HG03045 (cell line): ENCODE measurements around the gene CACNB2.

Source experiments
- ATAC-seq: cut with Tn5 transposase; IDR thresholded peaks from one replicate; pipeline ENCODE4 v1.9.1; 2021; ENCODE audit warnings: mild to moderate bottlenecking, moderate library complexity; ENCODE audit not compliant: unreplicated experiment

Gene CACNB2

DNA sequence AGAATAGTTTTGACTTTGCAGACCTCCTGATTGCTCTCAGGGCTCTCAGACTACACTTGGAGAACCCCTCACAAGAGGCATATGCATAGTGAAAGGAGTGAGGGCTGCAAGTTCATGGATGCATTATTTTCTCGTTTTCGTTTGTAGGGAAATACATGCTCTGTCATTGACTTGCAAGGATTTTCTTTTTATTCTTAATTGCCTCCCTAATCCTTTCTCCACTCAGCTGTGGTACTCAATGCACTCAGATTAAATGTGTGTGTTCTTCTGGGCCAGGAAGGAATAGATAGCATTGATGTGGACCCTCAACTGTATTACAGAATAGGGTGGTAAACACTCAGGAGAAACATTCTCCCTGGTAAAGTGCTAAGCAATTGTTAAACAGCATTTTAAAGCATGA, 188.7 kb downstream of the CACNB2 start:
- ATAC-seq, result no peak

DNA sequence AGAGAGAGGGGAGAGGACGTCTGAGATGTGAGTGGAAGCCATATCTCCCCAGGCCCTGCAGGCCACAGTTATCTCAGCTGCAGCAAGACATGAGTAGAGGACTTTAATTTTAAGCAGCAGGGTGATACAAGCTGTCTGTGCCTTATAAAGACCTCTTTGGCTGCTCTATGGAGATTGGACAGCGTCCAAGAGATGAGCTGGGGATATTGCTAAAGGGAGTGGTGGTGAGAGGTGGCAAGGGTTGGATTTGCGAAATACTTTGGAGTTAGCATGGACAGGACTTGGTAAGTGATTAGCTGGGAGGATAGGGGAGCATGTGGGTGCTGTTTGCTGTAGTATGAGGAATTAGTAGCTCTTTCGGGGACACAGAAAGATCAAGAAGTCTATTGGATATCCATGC, 191.8 kb downstream of the CACNB2 start:
- no peak for ATAC-seq

DNA sequence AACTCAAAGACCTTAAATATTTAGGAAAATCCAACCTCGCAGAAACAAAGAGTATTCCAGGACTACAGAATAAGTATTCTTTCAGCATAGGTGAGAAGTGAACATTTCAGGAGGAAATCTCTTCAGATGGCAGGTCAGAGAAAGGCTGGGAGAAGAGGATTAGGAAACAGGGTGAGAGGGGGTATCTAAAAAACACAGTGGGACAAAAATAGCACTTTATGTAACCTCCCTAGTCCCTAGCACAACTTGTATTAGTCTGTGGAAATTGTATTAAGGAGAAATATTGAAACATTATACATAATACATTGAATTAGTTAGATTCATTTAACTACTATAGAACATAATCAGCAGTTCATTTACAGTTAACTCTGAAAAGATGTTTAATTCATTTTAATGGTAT, 192.3 kb downstream of the CACNB2 start:
- ATAC-seq, result no peak

DNA sequence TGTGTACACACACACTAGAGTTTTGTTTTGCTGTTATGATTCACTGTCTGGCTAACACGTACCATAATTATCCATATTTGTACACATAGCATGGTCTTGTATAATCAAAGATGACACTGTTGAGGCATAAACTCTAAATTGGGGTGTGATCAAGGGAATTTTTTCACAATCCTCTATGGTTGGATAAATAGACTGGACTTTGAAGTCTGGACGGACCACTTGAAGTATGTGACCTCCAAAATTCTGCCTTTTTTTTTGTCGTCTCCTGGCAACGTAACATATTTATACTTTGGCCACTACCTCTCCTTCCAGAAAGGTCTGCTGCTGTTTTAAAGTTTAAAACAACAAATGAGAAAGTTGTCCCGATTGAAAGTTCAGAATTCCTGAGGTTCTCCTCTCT, 193.4 kb downstream of the CACNB2 start:
- ATAC-seq, result no peak

DNA sequence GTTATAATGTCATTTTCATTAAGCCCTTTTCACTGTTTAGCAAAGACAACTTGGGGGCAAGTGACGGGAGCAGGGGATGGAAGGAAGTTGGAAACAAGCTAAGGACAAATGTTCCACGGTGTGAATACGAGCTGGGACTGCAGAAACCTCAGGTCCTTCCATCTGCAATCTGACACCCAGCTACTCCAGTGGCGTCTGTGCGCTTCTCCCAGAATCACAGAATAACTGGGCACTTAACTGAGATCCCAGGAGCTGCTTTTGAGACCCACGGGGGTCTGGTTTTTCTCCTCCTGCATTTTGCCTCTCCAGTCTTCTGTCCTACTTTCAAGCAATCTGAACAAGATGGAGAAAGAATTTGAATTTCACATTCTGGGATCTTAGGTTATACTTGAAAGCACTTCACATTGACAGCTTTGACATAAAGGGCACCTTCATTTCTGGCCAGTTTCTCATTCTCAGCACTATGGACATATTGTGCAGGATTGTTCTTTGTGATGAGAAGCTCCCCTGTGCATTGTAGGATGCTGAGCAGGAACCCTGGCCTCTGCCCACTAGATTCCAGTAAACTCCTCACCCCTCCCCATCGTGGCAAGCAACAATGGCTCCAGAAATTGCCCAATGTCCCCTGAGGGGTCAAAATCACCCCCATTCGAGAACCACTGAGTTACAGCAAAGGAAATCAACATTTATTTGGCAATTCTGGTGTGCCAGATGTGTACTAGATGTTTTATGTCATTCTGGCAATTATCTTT, 194.1 kb downstream of the CACNB2 start:
- ATAC-seq, result no peak

DNA sequence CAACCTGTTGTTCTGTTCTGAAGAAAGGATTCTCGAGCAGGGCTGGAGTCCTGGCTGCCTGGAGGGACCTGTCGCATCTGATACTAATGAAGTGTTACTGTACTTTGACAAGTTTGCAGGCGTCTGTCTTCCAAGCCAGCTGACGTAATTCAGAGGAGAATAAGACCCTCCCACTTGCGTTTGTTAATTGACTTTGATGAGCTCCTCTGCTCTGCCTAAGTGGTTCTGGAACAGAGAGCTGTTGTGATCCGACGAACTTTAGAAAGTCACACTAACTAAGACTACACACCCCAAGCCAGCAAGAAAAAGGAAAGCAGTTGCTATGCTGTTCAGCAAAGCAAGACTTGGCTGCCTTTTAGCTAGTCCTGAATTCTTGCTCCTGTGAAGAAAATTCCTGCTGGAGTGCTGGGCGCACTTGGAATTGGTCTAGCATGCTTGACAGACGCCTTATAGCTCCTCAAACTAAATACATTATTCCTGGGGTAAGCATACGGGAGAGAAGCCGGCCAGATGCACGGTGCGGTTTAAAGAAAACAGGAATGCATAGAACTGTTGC, 200.3 kb downstream of the CACNB2 start:
- ATAC-seq, result no peak

DNA sequence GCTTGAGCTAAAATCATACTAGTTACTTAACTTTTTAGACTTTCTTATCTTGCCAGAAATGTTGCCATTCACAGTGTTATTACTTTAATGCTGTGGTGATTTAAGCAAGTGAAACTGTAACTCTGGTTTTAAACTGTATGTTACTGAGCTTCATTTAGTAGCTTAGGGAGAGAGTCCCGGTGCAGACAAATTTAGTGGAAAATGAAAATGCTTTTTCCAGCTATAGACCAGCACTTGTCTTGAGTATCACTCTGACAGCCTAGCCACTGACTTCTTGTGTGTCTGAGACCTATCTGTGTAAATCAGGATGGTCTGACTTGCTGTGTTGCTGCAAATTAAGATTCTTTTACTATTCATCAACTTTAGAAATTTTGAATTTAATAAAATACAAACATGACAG, 200.8 kb downstream of the CACNB2 start:
- ATAC-seq, result no peak

DNA sequence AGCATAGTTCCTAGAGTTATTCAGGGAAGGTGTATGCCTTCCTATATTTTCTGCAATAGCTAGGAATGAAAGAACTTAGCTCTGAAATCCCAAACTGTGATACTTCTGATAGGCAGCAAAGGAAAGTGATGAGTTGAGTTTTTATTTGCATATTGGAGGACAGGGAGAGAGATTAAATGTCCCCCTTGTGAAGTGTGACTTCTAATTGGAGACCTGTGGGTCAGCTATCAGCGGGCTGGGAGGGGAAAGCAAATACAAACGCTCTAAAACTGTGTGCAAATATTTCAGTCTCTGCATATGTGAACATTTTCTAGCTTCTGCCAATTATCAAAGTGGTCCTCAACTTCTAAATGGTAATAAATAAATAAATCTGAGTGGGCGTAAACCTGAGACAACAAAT, 203.3 kb downstream of the CACNB2 start:
- no peak for ATAC-seq

DNA sequence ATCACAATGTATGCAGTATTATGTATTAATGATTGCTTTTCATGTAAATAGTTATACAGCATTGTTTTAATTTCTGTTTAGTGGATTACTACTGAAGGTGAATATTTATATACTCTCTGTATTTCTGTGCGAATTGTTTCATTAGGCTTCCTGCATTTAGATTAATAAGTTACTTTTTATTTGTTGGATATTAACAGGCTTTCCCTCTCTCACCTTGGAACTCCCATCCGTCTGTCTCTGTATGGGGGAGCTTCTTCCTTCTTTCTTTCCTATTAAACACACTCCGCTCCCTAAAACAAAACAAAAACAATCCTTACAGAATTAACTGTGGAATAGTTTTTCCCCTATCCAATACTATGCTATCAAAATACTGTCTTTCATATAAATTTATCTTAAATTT, 205.1 kb downstream of the CACNB2 start:
- ATAC-seq, result no peak

DNA sequence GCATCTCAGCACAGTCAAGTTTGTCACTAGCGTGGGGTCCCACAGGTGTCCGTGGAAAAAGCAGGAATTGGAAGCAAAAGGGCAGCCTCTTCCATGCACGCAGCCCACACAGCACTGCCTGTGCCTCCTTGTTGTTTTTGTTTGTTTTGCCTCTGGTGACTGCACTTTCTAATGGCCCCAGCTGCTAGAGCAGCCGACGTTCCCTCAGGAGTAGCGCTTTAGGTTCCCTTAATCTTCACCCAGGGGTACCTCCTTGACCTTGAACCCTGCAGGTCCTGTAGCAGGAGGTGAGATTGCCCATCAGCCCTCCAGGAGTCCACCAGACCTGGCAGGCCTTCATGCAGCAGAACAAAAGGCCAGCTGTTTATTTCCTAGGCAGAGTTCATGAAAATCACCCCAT, 210.1 kb downstream of the CACNB2 start:
- ATAC-seq, result no peak

DNA sequence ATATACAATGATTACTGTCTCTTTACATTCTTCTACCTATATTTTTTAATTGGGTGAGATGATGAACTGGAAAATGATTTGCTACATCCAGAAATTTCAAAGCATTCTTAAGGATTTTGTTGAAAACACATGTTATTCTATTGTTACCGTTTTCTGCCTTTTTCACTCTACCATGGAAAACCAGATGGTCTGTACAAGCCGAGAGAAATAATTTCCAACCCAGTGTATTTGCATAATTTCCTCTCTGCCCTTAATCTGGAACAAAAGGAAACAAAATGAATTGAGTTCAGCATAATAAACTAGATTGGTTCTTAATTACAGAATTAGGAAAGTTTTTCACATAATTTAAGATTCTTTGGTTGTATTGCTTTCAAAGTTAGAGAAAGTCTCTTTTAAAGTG, 211.2 kb downstream of the CACNB2 start:
- ATAC-seq, result no peak

DNA sequence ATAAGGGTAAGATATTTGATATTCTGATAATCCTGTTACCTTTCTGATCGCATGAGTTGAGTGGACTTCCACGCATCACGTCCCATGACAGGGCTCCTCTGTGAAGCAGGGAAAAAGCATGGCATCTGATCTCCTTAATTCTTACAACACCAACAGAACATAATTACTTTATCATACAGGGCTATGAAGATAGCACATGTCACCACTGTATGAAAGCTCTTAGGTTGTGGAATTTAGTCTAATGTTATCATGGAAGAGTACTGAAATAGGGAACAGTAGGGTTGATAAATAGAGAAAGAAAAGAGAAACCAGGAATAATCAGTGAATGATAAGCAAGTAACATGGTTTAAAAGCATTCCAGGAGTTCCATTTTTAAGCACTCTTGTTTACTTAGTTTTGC, 212.0 kb downstream of the CACNB2 start:
- ATAC-seq, result no peak

DNA sequence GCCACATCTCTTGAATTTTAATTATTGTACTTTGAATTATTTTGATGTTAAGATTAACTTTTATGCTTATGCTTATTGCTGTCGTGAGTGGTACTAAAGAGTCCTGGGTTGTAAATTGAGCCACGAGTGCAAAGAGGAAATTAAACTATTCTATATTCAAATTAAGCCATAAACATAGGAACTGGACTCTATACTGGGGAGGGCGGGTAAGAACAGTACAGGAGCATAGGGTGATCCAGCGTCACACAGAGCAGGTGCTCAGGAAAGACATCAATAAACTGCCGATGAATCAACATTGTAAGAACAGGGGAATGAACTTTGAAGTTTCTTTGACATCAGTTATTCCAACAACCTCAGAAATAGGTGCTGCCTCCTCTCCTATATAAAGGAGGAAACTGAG, 219.6 kb downstream of the CACNB2 start:
- ATAC-seq, result no peak

DNA sequence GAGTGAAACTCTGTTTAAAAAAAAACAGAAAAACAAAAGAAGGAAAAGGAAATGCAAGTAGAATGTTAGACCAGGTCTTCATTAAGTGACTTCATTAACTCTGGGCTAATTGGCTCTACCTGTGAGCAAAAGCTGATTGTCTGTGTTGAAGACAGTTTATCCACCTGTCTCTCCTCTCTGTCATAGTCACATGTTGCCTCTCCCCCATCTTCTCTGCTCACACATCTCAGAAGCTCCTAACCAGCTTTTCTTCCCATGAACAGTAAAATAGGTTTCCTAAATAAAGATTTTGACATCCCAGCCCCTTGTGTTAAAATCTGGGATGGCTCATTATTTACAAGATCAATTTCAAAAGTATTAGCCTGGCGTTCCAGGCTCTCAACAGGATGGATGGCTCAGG, 222.7 kb downstream of the CACNB2 start:
- ATAC-seq, result no peak

DNA sequence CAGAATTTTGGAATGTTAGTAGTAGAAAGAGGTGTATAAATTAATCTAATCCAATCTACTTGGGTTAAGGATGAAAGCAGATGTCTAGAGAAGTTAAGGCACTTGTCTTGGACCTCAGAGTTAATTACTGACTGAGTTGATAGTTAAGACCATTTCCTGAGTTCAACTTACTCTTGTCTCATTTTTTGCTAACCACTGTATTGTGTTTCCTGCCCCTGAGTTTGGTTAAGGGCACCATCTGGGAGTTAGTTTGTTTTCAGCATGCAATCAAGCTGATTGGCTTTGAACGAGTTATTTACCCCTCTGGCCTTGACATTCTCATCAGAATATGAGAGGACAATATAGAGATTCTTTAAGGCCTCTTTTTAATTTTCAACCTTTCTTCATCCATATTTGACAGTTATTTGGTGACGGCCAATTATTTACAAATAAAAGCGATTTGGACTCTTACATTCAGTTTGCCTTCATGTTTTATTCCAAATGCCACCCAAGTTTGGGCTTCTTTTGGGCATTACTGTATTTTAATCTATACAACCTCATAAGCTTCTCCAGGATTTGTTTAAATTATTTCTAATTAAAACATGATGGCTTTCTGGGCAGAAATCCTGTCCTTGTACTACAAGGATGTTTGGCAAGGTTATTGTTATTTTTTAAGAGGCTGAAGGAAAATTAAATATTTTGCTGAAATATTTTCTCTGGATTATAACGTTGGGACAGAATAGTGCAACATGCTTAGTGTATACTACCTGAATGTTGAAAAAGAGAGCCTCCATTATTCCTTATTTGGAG, 225.0 kb downstream of the CACNB2 start:
- no peak for ATAC-seq

DNA sequence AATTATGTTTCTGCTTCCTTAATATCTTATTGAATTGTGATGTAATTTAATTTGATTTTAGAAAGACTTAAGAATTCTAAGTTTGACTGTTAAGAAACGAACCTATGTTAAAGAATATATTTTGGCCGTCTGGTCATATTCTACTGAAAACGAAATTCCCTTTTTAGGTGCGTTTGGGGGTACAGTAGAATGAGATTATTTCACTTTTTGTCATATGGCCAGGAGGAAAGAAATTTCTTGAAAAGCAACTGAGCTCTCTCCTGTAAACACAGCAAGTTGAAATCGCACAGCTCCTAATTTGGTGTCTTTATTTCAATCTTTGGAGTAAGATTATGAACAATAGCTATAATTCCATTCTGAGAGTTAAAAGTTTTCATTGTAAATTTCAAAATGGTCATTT, 227.6 kb downstream of the CACNB2 start:
- no peak for ATAC-seq

DNA sequence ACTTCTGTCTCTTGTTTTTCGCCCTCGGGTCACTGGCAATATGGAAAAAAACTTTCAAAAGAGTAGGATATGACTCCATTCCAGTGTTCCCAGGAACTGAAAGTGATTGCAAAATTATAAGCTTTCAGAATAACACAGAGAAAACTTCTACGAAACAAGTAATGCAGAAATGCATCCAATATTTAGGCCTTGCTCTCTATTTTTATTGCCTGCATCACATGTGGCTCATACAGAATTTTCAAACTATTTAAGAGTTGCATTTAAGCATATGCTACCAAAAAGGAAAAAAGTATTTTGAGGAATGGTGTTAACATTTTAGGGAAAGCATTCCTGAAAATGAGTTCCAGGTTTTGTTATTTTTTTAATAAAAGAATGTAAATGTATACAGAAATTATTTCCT, 228.0 kb downstream of the CACNB2 start:
- no peak for ATAC-seq

DNA sequence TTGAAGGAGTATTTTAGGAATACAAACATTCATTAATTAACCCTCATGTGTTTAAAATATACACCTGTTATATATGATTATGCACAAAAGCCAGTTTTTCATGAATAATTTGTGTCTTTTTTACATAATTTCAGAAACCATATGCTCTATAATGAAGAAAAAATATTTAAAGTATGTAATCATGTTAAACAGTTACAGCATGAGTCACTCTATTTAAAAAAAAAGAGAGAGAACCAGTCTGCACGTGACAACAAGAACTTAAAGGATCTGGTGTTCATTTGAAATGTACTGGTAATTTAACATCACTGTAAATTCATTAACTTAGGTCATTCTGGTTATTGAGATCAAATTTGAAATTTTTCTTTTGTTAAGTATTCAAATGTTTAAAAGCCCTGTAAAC, 228.5 kb downstream of the CACNB2 start:
- no peak for ATAC-seq

DNA sequence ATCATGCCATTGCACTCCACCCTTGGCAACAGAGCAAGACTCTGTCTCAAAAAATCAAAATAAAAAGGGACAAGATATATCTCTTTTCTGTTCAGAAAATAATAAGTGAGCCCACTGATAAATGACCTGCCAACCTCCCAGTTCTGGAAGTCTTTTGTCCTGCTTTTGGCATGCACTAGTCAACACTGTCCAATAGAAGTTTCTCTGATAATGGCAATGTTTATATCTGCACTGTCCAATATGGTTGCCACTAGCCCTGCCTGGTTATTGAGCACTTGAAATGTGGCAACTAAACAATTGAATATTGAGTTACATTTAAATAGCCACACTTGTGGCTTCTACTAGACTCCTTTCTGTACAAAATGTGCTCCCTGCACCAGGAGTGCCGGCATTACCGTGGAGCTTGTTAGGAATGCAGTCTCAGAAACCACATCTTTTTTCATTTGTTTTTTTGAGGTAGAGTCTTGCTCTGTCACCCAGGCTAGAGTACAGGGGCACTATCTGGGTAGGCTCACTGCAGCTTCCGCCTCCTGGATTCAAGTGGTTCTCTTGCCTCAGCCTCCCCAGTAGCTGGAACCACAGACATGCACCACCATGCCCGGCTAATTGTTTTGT, 229.7 kb downstream of the CACNB2 start:
- ATAC-seq, result no peak

DNA sequence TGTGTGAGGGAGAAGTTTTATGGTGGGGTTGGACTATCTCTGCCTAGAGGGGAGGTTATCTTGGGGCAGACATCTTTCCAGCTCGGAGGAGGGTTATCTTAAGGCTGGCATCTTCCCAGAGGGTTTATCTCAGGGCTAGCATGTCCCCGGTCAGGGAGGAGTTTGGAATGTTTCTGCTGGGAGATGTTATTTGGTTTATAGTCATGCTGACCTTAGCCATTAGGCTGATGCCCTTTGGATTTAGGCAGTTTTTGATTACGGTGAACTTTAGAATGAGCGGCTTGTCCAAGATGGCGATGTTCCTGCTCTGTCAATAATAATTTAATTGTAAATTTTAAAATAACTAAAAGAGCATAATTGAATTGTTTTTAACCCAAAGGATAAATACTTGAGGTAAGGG, 236.4 kb downstream of the CACNB2 start:
- no peak for ATAC-seq

DNA sequence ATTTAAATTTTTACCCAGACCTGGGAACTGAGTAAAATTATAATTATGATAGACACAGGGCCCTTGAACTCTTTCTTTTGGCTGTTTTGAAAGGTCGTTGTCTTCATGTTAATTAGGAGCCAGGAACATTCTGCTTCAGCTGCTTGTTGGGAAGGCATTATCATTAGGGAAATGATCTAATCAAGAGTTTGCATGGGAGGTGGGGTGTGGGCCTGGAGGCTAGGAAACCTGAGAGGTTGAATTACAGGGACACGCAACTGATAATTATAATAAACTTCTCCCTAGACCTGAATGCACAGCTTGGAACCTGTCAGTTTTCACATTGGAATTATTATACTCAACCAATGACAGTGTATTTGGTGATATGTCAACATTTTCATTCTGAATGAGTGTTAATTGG, 237.7 kb downstream of the CACNB2 start:
- no peak for ATAC-seq

DNA sequence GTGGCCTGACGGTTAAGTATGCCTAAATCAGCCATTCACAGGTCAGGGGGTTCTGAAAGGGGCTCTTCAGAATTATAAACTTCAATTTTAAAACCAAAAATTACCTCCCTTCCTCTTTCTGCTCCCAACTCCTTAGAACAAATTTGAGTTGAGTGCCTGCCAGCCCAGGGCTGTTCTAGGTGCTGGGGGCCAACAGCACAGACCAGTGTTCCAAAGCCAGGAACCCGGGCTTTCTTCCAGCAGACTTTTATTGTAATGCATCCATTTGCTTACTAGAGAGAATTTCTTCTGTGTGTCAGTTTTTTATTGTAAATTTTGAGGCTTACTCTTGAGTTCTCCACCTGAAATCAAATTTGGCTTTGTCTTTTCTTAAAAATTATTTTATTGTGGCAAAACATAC, 238.5 kb downstream of the CACNB2 start:
- ATAC-seq, result no peak
